HCT116 (cell line): Measurements from ENCODE around the gene UPF1. TPM values are rescaled to one million over a fixed set of nuclear protein-coding genes. Genes with fewer than 3 reads are reported as not detected.

ENCODE experiments used
- ATAC-seq: fragments of 200-7000 bp; cut with Tn5 transposase; 2 replicates; pipeline ENCODE4 v1.9.1; 2020; ENCODE audit warnings: mild to moderate bottlenecking, moderate library complexity
- BruUV-seq: library from RNA; stranded (reverse); fragments of 400-500 nt; replicated peaks from 2 replicates; lab custom pipeline; 2021; lab: Mats Ljungman, UMichigan
- CTCF ChIA-PET: fragments of 300-600 bp; sonication (Branson Sonifier 250); formaldehyde crosslinking; loops from one replicate; lab custom pipeline; 2021; ENCODE audit warnings: antibody characterized with exemption; lab: Charles Lee
- POLR2A ChIA-PET: fragments of 300-600, 350-600 bp; sonication (Branson Sonifier 250); formaldehyde crosslinking; loops from one replicate; lab custom pipeline; 2021; ENCODE audit warnings: antibody characterized with exemption; lab: Charles Lee
- RAD21 ChIA-PET, 2 experiments: fragments of 300-600 bp; sonication (Branson Sonifier 250); formaldehyde crosslinking; loops; one replicate each; lab custom pipeline; 2023; ENCODE audit warnings: low total read pairs in 2 of 2; ENCODE audit not compliant: uncharacterized antibody in 2 of 2, unreplicated experiment in 2 of 2, low non-redundant PET in 1 of 2; lab: Charles Lee
- DNase-seq: peaks from one replicate; pipeline ENCODE4 v3.0.0-alpha.2; 2010; ENCODE audit warnings: low read depth, low spot score
- H2AFZ ChIP-seq: fragments of 200-600 bp; shearing (Covaris generic), sonication (generic); 2 replicates; pipeline ENCODE4 v1.6.1; 2017; ENCODE audit warnings: low read depth, mixed run types, mixed read lengths, antibody characterized with exemption, low read length; ENCODE audit not compliant: poor library complexity, severe bottlenecking
- H3K27ac ChIP-seq: 2 replicates; pipeline ENCODE4 v1.5.1; 2012; ENCODE audit warnings: low read depth, low read length
- H3K27me3 ChIP-seq: fragments of 200-600 bp; sonication (generic); 2 replicates; pipeline ENCODE4 v1.6.1; 2016; ENCODE audit warnings: mixed run types, low read length, mixed read lengths; ENCODE audit not compliant: insufficient read depth
- H3K36me3 ChIP-seq, 2 experiments: fragments of 200-500 bp in 1 of 2; fragments of 200-600 bp in 1 of 2; sonication (Bioruptor generic) in 1 of 2; sonication (generic) in 1 of 2; 2 replicates each; pipeline versions ENCODE4 v1.5.1 to v1.6.1; 2014 to 2016; ENCODE audit warnings: low read length in 2 of 2, inconsistent platforms in 1 of 2, mixed read lengths in 1 of 2, mixed run types in 1 of 2; ENCODE audit not compliant: insufficient read depth in 2 of 2, control insufficient read depth in 1 of 2
- H3K4me1 ChIP-seq, 2 experiments: fragments of 200-600 bp in 1 of 2; sonication (generic) in 1 of 2; 2 replicates each; pipeline versions ENCODE4 v1.5.1 to v1.6.1; 2012 to 2017; ENCODE audit warnings: low read length in 2 of 2, inconsistent platforms in 1 of 2, mild to moderate bottlenecking in 1 of 2, mixed read lengths in 1 of 2, mixed run types in 1 of 2, moderate library complexity in 1 of 2; ENCODE audit not compliant: insufficient read depth in 2 of 2, control insufficient read depth in 1 of 2
- H3K4me2 ChIP-seq: fragments of 200-600 bp; sonication (generic); 2 replicates; pipeline ENCODE4 v1.6.1; 2017; ENCODE audit warnings: mixed run types, low read length, mixed read lengths
- H3K4me3 ChIP-seq, 2 experiments: fragments of 200-600 bp in 1 of 2; sonication (generic) in 1 of 2; replicated peaks in 1 of 2; 2 replicates each; pipeline ENCODE4 v1.5.1; 2011 to 2016; ENCODE audit warnings: low read length in 2 of 2, control low read depth in 1 of 2, low read depth in 1 of 2, mild to moderate bottlenecking in 1 of 2, mixed read lengths in 1 of 2, mixed run types in 1 of 2
- H3K79me2 ChIP-seq: fragments of 200-600 bp; sonication (generic); 2 replicates; pipeline ENCODE4 v1.6.1; 2017; ENCODE audit warnings: mild to moderate bottlenecking, mixed run types, low read length, moderate library complexity, mixed read lengths; ENCODE audit not compliant: insufficient read depth
- H3K9ac ChIP-seq: fragments of 200-600 bp; sonication (generic); 2 replicates; pipeline ENCODE4 v1.6.1; 2016; ENCODE audit warnings: low read length, mixed read lengths
- H3K9me2 ChIP-seq: fragments of 200-600 bp; sonication (generic), shearing (Covaris generic); 2 replicates; pipeline ENCODE4 v1.6.1; 2017; ENCODE audit warnings: mixed run types, mild to moderate bottlenecking, moderate library complexity; ENCODE audit not compliant: insufficient read depth
- H3K9me3 ChIP-seq, 2 experiments: fragments of 200-500 bp in 1 of 2; fragments of 200-600 bp in 1 of 2; sonication (Bioruptor generic) in 1 of 2; sonication (generic) in 1 of 2; 2 replicates each; pipeline ENCODE4 v1.6.1; 2014 to 2017; ENCODE audit warnings: low read length in 2 of 2, mixed read lengths in 2 of 2, inconsistent platforms in 1 of 2, low read depth in 1 of 2, mild to moderate bottlenecking in 1 of 2, mixed run types in 1 of 2, moderate library complexity in 1 of 2; ENCODE audit not compliant: control insufficient read depth in 1 of 2, insufficient read depth in 1 of 2
- H4K20me1 ChIP-seq: fragments of 200-600 bp; sonication (generic), shearing (Covaris generic); 2 replicates; pipeline ENCODE4 v1.6.1; 2017; ENCODE audit warnings: mixed run types, mild to moderate bottlenecking, moderate library complexity; ENCODE audit not compliant: insufficient read depth
- CEBPB ChIP-seq: IDR thresholded peaks from 2 replicates; pipeline ENCODE4 v1.6.1; 2012; ENCODE audit warnings: low read depth
- CTCF ChIP-seq, 3 experiments: fragments of 200-600 bp in 1 of 3; sonication (generic) in 1 of 3; IDR thresholded peaks in 2 of 3; conservative IDR thresholded peaks in 1 of 3; 2 replicates each; pipeline ENCODE4 v1.5.1; 2012 to 2017; ENCODE audit warnings: low read depth in 2 of 3, low read length in 2 of 3, antibody characterized with exemption in 1 of 3, borderline replicate concordance in 1 of 3, control low read depth in 1 of 3, mild to moderate bottlenecking in 1 of 3, mixed read lengths in 1 of 3, mixed run types in 1 of 3, moderate library complexity in 1 of 3; ENCODE audit not compliant: insufficient read depth in 1 of 3
- EGR1 ChIP-seq: IDR thresholded peaks from 2 replicates; pipeline ENCODE4 v1.6.1; 2012; ENCODE audit warnings: low read depth
- EZH2 ChIP-seq: fragments of 200-600 bp; sonication (generic); IDR thresholded peaks from 2 replicates; pipeline ENCODE4 v1.6.1; 2017; ENCODE audit warnings: antibody characterized with exemption, mixed run types
- JUND ChIP-seq: IDR thresholded peaks from 2 replicates; pipeline ENCODE4 v1.6.1; 2012
- RAD21 ChIP-seq: IDR thresholded peaks from 2 replicates; pipeline ENCODE4 v1.6.1; 2012; ENCODE audit warnings: low read depth, mild to moderate bottlenecking
- REST ChIP-seq: IDR thresholded peaks from 2 replicates; pipeline ENCODE4 v1.6.1; 2012; ENCODE audit warnings: low read depth
- SIN3A ChIP-seq: IDR thresholded peaks from 2 replicates; pipeline ENCODE4 v1.6.1; 2012; ENCODE audit warnings: low read depth
- SP1 ChIP-seq: IDR thresholded peaks from 2 replicates; pipeline ENCODE4 v1.6.1; 2012; ENCODE audit warnings: low read depth
- ZNF274 ChIP-seq: fragments of 200-500 bp; sonication (Bioruptor generic); IDR thresholded peaks from 2 replicates; pipeline ENCODE4 v1.6.1; 2014; ENCODE audit warnings: mild to moderate bottlenecking, low read depth, low read length, inconsistent platforms
- intact Hi-C: fragments of 100-400 bp; cut with micrococcal nuclease; formaldehyde crosslinking; loops from 2 replicates; pipeline ENCODE4 v1.10.0; 2022
- total RNA-seq: library from RNA; stranded (reverse); gene quantifications from one replicate; pipeline ENCODE4 v1.2.1, GENCODE V29; 2021; ENCODE audit not compliant: unreplicated experiment

Gene UPF1
- total RNA-seq, 1 experiment from 2014 or later: 78.5 TPM

GRCh38 chr19:18857223-18857622 is 25.5 kb downstream of the UPF1 start:
- TF ChIP-seq EZH2 (no peak), CTCF (IDR thresholded peaks at IDR 0.05 in 2 of 3, conservative IDR thresholded peaks at IDR 0.05 in 1 of 3; ENCODE audit: borderline replicate concordance in 1 of 3, insufficient read depth in 1 of 3, low read depth in 2 of 3, low read length in 2 of 3) (no peak), REST (no peak), JUND (no peak), SP1 (no peak), SIN3A (no peak), ZNF274 (no peak), CEBPB (no peak), EGR1 (no peak), RAD21 (no peak)
- TF ChIP-seq, all 23 proteins: peak for 0
- peaks cover 56% of the 10 kb centered on the region; the same call in 1 of the 2 replicates for H3K79me2 ChIP-seq
- H3K9ac ChIP-seq: no peak overlapping the region
- H3K27ac ChIP-seq: no peak overlapping the region
- intact Hi-C loops: no loop called here
- BruUV-seq: no TSS peak
- ChIA-PET CTCF (no interaction called here), RAD21 (no interaction called here), POLR2A (no interaction called here)
- DNase-seq: no peak
- no peak for ATAC-seq
- H3K27me3 ChIP-seq: no peaks in the 10 kb centered on the region
- H3K9me3 ChIP-seq: no peaks in the 10 kb centered on the region
- no peaks in the 10 kb centered on the region; a peak in 1 of 4 replicates for H3K4me1 ChIP-seq
- no peaks in the 10 kb centered on the region for H3K9me2 ChIP-seq
- no peak overlapping the region for H2AFZ ChIP-seq
- no peak overlapping the region for H3K4me3 ChIP-seq
- peaks cover 68 to 81% of the 10 kb centered on the region in 2 experiments for H3K36me3 ChIP-seq
- no peak overlapping the region for H3K4me2 ChIP-seq
- H4K20me1 ChIP-seq: no peaks in the 10 kb centered on the region
